ENCODE data around the gene MVK.

Gene MVK

DNA sequence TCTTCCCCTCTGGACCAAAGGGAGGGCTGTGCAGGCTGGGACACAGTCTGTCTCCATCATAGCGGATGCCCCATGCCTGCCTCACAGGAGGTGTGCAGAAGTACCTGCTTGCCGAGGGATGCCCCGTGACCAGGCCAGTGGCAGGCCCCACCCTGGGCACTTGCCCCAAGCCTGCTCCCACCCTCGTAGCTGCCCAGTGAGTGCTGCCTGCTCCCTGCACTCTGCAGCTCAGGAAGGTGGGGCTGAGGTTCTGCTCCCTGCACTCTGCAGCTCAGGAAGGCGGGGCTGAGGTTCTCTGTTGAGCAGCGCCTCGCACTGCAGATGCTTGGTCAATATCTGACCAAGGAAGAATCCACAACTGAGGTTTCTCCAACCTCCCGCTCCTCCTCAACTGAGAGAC lies 7.2 kb upstream of the MVK start:
- TF ChIP-seq BHLHE40 (IDR thresholded peaks at IDR 0.05; ENCODE audit: borderline replicate concordance), result no peak
- TF ChIP-seq HDGF (IDR thresholded peaks at IDR 0.05; ENCODE audit: borderline replicate concordance), result no peak
- no peak for TF ChIP-seq NFRKB (IDR thresholded peaks at IDR 0.05)
- TF ChIP-seq FOXK2 (IDR thresholded peaks at IDR 0.05), result no peak
- TF ChIP-seq, protein P1, sequence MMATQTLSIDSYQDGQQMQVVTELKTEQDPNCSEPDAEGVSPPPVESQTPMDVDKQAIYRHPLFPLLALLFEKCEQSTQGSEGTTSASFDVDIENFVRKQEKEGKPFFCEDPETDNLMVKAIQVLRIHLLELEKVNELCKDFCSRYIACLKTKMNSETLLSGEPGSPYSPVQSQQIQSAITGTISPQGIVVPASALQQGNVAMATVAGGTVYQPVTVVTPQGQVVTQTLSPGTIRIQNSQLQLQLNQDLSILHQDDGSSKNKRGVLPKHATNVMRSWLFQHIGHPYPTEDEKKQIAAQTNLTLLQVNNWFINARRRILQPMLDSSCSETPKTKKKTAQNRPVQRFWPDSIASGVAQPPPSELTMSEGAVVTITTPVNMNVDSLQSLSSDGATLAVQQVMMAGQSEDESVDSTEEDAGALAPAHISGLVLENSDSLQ (IDR thresholded peaks at IDR 0.05), result no peak
- no peak for TF ChIP-seq ZNF384 (IDR thresholded peaks at IDR 0.05)
- no peak for TF ChIP-seq L3MBTL2 (conservative IDR thresholded peaks at IDR 0.05)
- TF ChIP-seq FOXA1 (IDR thresholded peaks at IDR 0.05), result no peak
- TF ChIP-seq CTBP1 (IDR thresholded peaks at IDR 0.05; ENCODE audit: borderline replicate concordance), result no peak
- no peak for TF ChIP-seq SP1 (IDR thresholded peaks at IDR 0.05)
- CTCF ChIA-PET, result no interaction called here
- DNase-seq (ENCODE audit: extremely low spot score), result no peak
- POLR2A ChIA-PET, result no interaction called here

DNA sequence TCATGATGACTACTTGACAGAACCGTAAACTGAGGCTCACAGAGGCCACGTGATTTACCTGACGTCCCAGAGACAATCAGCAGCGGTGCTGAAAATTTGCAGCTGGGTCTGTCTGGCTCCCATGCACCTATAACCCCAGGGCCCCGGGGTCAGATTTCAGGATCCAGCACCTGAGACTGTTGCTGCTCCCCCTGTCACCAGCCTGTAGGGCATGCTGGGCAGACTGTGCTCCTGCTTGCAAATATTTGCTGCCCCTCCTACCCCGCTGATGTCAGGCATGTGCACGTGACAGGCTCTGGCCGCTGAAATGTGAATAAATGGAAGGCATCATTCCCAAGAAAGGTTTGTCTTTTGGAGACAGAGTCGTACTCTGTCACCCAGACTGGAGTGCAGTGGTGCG lies 6.3 kb upstream of the MVK start:
- CTCF ChIA-PET, result no interaction called here
- TF ChIP-seq FOXM1 (IDR thresholded peaks at IDR 0.05; ENCODE audit: borderline replicate concordance) (no peak), SP1 (IDR thresholded peaks at IDR 0.05) (no peak), FOXK2 (IDR thresholded peaks at IDR 0.05) (no peak), BHLHE40 (IDR thresholded peaks at IDR 0.05; ENCODE audit: borderline replicate concordance) (no peak), CTBP1 (IDR thresholded peaks at IDR 0.05; ENCODE audit: borderline replicate concordance) (no peak), ELF4 (IDR thresholded peaks at IDR 0.05) (no peak), HDGF (IDR thresholded peaks at IDR 0.05; ENCODE audit: borderline replicate concordance) (no peak), TARDBP (IDR thresholded peaks at IDR 0.05) (no peak), ZNF384 (IDR thresholded peaks at IDR 0.05) (no peak)
- POLR2A ChIA-PET, result no interaction called here
- no peak for DNase-seq (ENCODE audit: extremely low spot score)

DNA sequence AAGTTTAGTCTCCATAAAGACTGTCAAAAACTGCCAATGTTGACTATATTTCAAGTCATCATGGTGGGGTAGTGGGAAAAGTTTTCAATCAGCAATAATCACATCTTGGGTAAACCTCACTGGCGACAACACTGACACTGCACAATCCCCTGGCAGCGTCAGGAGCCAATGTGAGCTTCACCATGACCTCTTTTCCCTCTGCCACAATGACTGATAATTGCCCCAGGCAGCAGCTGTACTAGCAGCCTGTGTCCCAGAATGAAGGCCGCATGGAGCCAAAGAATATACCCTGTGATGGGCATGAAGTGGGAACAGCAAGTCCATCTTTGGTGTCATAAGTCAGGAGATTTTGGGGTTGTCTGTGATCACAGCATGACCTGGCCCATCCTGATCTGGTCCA lies 5.6 kb upstream of the MVK start:
- ChIA-PET CTCF (no interaction called here), POLR2A (no interaction called here)
- TF ChIP-seq ARNT (IDR thresholded peaks at IDR 0.05) (no peak), ELF4 (IDR thresholded peaks at IDR 0.05) (no peak), CTBP1 (IDR thresholded peaks at IDR 0.05; ENCODE audit: borderline replicate concordance) (no peak), FOXA1 (IDR thresholded peaks at IDR 0.05) (no peak), ZNF384 (IDR thresholded peaks at IDR 0.05) (no peak), SP1 (IDR thresholded peaks at IDR 0.05) (no peak), LEF1 (IDR thresholded peaks at IDR 0.05; ENCODE audit: borderline replicate concordance) (no peak), HDGF (IDR thresholded peaks at IDR 0.05; ENCODE audit: borderline replicate concordance) (no peak), TARDBP (IDR thresholded peaks at IDR 0.05) (no peak), NFRKB (IDR thresholded peaks at IDR 0.05) (no peak), FOXM1 (IDR thresholded peaks at IDR 0.05; ENCODE audit: borderline replicate concordance) (no peak), BHLHE40 (IDR thresholded peaks at IDR 0.05; ENCODE audit: borderline replicate concordance) (no peak), SUZ12 (IDR thresholded peaks at IDR 0.05) (no peak), L3MBTL2 (conservative IDR thresholded peaks at IDR 0.05) (no peak), FOXK2 (IDR thresholded peaks at IDR 0.05) (no peak)
- TF ChIP-seq, protein P1 (IDR thresholded peaks at IDR 0.05), result no peak
- DNase-seq (ENCODE audit: extremely low spot score), result no peak

DNA sequence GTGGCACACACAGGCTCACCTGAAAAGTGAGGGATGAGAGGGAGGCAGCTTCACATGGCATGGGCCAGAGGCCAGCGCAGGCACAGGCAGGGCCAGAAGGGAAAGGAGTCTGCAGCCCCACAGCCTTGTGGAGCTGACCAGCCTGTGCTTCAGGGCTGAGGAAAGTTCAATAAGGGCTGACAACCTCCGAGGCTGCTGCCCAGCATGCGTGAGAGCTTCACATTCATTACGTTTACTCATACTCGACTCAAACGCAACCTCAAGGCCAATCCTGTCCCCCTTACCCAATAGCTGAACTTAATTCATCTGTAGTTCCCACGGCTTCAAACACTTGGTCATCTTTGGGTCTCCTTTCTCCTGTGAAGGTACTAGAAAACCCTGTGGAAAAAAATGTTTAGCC lies 5.1 kb upstream of the MVK start:
- ChIA-PET POLR2A (no interaction called here), CTCF (no interaction called here)
- no peak for DNase-seq (ENCODE audit: extremely low spot score)
- TF ChIP-seq ARNT (IDR thresholded peaks at IDR 0.05) (no peak), ZNF384 (IDR thresholded peaks at IDR 0.05) (no peak), L3MBTL2 (conservative IDR thresholded peaks at IDR 0.05) (no peak), TARDBP (IDR thresholded peaks at IDR 0.05) (no peak), ELF4 (IDR thresholded peaks at IDR 0.05) (no peak), CTBP1 (IDR thresholded peaks at IDR 0.05; ENCODE audit: borderline replicate concordance) (no peak), SUZ12 (IDR thresholded peaks at IDR 0.05) (no peak), FOXM1 (IDR thresholded peaks at IDR 0.05; ENCODE audit: borderline replicate concordance) (no peak), HDGF (IDR thresholded peaks at IDR 0.05; ENCODE audit: borderline replicate concordance) (no peak), SP1 (IDR thresholded peaks at IDR 0.05) (no peak), FOXA1 (IDR thresholded peaks at IDR 0.05) (no peak), NFRKB (IDR thresholded peaks at IDR 0.05) (no peak), LEF1 (IDR thresholded peaks at IDR 0.05; ENCODE audit: borderline replicate concordance) (no peak), FOXK2 (IDR thresholded peaks at IDR 0.05) (no peak), BHLHE40 (IDR thresholded peaks at IDR 0.05; ENCODE audit: borderline replicate concordance) (no peak)
- TF ChIP-seq, protein P1 (IDR thresholded peaks at IDR 0.05), result no peak

DNA sequence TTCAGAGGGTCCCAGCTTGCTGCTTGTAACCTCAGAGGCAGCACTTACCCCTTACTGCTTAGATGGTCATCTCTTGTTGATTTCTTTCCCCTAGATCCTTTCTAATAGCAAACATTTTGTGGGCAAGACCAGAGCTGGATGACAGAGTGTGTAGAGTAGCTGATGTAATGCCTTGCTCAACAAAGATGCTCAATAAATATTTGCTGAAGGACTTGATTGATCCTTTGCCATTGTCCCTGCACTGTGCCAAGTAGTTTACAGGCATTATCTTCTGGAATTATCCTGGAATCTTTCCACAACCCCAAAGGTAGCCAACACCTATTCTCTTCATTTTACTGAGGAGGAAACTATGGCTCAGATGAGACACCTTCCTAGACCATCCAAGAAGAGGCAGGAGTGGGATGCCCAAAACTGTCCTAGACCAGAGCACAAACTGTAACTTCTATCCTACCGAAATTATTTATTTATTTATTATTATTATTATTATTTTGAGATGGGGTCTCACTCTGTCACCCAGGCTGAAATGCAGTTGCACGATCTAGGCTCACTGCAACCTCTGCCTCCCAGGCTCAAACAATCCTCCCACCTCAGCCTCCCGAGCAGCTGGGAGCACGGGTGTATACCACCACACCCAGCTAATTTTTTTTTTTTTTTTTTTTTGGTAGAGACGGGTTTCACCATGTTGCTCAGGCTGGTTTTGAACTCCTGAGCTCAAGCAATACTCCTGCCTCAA lies 1.7 kb upstream of the MVK start:
- POLR2A ChIA-PET, result interaction anchor here (0.6 kb wide), 1 partner anchor 15 kb away, joined by 3 read pairs; no protein-coding TSS in a partner anchor
- CTCF ChIA-PET, result interaction anchor here (0.6 to 0.7 kb wide), 2 partner anchors 24 to 203 kb away, joined by 3 read pairs; no protein-coding TSS in a partner anchor
- no peak for DNase-seq (ENCODE audit: extremely low spot score)
- TF ChIP-seq FOXM1 (IDR thresholded peaks at IDR 0.05; ENCODE audit: borderline replicate concordance) (no peak), ZNF384 (IDR thresholded peaks at IDR 0.05) (no peak), FOXA1 (IDR thresholded peaks at IDR 0.05) (no peak), FOXK2 (IDR thresholded peaks at IDR 0.05) (no peak), TARDBP (IDR thresholded peaks at IDR 0.05) (no peak), SUZ12 (IDR thresholded peaks at IDR 0.05) (no peak), SP1 (IDR thresholded peaks at IDR 0.05) (no peak), ELF4 (IDR thresholded peaks at IDR 0.05) (no peak), CTBP1 (IDR thresholded peaks at IDR 0.05; ENCODE audit: borderline replicate concordance) (no peak), NFRKB (IDR thresholded peaks at IDR 0.05) (no peak), L3MBTL2 (conservative IDR thresholded peaks at IDR 0.05) (no peak), LEF1 (IDR thresholded peaks at IDR 0.05; ENCODE audit: borderline replicate concordance) (no peak), HDGF (IDR thresholded peaks at IDR 0.05; ENCODE audit: borderline replicate concordance) (no peak), BHLHE40 (IDR thresholded peaks at IDR 0.05; ENCODE audit: borderline replicate concordance) (no peak), ARNT (IDR thresholded peaks at IDR 0.05) (no peak)
- TF ChIP-seq, protein P1 (IDR thresholded peaks at IDR 0.05), result no peak

Measured in HEK293T (cell line).